OCI-LY3 (cell line): ENCODE data around the gene ILKAP.

Experiments
- EZH2phosphoT487 ChIP-seq: fragments of 200-600 bp; shearing (Covaris generic); IDR thresholded peaks from 2 replicates; pipeline ENCODE4 v1.6.1; 2018; ENCODE audit warnings: antibody characterized with exemption, mixed run types, low read depth
- TF ChIP-seq, protein P1 (sequence below): fragments of 200-600, 300-600 bp; sonication (generic); IDR thresholded peaks from 2 replicates; pipeline ENCODE4 v1.5.1; 2014; ENCODE audit warnings: antibody characterized with exemption, low read length, low read depth

DNA sequence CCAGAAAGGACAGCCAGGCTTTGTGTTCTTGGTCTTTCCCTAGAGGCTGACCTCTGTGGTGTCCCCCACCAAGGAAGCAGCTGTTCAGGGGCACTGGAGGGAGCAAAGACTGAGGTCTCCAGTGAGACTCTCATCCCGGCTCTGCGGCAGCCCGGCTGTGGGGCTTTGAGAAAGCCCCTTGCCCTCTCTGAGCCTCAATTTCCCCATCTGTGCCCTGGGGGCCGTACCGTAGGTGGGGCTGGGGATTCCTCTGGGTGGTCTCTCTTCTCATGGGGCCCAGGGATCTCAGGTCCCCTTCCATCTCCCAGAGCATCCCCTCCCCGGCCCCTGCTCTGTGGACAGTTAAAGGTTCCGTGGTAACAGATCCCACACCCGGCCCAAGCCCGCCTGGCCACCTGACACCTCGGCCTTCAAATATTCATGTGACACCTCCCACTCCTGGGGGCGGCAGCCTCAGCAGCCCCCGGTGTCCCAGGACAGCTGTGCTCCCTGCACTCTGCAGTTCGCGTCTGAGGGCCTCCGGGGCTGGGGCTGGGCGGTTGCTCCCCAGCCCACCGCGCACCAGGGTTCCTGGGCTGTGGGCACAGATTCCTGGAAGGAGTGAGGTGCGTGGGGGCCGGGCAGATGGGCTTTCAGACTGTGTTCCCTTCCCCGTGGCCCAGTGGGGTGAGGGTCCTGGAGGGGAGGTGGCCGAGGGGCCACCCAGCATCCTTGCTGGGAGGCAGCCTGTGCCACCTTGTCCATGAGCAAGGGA is 80.1 kb downstream of the ILKAP start:
- TF ChIP-seq, protein P1, sequence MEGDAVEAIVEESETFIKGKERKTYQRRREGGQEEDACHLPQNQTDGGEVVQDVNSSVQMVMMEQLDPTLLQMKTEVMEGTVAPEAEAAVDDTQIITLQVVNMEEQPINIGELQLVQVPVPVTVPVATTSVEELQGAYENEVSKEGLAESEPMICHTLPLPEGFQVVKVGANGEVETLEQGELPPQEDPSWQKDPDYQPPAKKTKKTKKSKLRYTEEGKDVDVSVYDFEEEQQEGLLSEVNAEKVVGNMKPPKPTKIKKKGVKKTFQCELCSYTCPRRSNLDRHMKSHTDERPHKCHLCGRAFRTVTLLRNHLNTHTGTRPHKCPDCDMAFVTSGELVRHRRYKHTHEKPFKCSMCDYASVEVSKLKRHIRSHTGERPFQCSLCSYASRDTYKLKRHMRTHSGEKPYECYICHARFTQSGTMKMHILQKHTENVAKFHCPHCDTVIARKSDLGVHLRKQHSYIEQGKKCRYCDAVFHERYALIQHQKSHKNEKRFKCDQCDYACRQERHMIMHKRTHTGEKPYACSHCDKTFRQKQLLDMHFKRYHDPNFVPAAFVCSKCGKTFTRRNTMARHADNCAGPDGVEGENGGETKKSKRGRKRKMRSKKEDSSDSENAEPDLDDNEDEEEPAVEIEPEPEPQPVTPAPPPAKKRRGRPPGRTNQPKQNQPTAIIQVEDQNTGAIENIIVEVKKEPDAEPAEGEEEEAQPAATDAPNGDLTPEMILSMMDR: no peak
- TF ChIP-seq EZH2phosphoT487: no peak
